NCI-H1436 treated with DMSO at 0.1 percent for 48 hours (cell line): ENCODE results near the gene SNN.

Experiments
- DNase-seq: peaks from one replicate; lab custom pipeline; 2025; lab: John Stamatoyannopoulos, UW

Gene SNN

GRCh38 chr16:11679941-11680911, 12.0 kb downstream of the SNN start:
- no peak for DNase-seq

GRCh38 chr16:11681556-11681955, 13.3 kb downstream of the SNN start:
- DNase-seq, result no peak

- DNase-seq, result no peak
These were observed 13.9 kb downstream of the SNN start for GRCh38 chr16:11681976-11682654.

DNA sequence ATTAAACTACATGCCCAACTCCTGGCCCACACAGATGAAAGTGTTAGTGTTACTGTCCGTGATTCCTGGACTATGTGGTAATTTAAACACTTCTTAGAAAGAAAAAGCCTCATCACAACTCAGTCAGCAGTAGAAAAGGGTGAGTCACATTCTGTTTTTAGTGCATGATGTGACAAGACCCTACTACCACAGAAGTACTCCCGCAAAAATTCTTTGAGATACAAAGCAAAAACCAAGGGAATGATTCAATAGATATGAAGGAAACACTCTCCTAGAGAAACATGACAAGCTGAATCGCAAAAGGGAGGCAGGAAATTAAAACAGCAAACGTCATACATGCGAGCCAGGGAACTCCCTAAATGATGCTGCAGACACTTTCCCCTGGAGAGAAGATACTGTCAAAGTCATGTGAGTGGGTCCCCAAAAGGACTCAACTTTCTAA, 14.4 kb downstream of the SNN start:
- no peak for DNase-seq

DNA sequence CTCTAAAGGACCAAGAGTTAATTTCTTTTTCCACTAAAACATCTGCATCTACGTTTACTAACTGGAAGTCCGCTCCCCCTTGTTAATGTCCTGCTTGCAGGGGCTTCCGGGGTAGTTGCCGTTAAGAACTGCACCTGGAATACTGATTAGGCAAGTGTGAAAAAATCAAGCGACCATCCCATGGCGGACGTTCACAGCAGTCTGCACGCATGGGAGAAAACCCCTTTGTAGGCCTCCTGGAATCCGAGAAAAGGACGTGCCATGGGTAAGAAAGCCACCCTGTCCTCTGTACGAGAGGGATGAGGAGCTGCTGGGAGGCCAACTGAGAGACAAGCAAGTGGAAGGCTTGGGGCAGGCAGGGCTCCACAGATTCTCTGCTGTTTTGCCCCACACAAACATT, 14.9 kb downstream of the SNN start:
- no peak for DNase-seq

- no peak for DNase-seq
These were observed 16.2 kb downstream of the SNN start for GRCh38 chr16:11684231-11685025.

GRCh38 chr16:11685844-11686618, 17.8 kb downstream of the SNN start:
- no peak for DNase-seq

GRCh38 chr16:11686713-11687380, 18.6 kb downstream of the SNN start:
- no peak for DNase-seq

DNA sequence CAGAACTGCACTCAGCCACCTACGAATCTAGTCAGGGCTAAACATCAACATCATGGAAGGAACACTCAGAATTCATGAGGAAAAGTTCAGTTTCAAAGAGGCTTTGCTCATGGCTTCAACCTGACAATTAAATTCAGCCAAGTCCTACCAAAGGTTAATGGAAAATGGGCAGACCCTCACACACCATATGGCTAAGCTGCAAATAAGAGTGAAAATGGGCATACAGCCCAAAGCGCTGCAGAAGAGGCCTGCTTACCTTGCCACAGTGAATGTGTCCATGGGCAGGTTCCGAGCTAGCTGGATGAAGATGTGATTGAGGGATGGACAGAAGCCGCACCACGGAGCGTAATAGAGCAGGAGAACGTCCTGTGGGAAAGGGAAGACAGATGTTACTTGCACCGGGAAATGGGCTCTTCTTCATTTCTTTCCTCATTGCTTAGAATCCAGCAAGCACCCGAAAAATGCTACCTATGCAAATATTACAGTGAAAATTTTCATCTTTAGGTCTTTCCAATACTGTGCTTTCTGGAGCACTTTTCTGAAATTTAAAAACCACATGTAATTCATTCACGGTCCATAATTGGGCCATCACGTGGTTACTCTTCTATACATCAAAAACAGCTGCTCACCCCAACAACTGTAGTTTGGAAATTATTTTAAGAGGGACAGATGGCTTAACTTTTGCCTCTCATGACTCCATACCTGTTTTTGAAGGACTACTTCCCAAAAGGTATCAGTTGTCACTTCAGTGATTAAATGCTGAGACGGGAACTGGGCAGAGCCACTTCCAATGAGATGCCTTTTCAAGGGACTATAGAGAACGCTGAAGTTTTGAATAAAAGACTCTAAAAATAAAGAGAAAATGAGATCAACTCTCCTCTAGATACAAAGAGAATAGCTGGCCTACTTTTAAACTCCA, 19.6 kb downstream of the SNN start:
- no peak for DNase-seq

DNA sequence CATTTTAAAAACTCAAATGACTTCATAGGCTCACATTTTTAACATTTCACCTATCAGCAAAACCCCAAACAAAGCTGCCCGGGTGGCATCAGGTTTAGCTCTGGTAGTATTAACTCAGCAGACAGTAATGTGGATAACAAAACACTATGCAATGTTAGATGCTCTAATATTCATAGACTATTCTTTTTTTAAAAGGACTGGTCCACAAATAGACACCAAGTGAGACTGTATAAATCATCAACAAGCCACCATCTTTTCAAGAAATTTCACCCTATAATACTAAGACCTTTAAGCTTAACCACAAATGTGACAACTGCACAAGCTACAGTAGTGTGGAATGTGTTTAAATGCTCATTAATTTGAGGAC, 20.2 kb downstream of the SNN start:
- DNase-seq, result no peak

DNA sequence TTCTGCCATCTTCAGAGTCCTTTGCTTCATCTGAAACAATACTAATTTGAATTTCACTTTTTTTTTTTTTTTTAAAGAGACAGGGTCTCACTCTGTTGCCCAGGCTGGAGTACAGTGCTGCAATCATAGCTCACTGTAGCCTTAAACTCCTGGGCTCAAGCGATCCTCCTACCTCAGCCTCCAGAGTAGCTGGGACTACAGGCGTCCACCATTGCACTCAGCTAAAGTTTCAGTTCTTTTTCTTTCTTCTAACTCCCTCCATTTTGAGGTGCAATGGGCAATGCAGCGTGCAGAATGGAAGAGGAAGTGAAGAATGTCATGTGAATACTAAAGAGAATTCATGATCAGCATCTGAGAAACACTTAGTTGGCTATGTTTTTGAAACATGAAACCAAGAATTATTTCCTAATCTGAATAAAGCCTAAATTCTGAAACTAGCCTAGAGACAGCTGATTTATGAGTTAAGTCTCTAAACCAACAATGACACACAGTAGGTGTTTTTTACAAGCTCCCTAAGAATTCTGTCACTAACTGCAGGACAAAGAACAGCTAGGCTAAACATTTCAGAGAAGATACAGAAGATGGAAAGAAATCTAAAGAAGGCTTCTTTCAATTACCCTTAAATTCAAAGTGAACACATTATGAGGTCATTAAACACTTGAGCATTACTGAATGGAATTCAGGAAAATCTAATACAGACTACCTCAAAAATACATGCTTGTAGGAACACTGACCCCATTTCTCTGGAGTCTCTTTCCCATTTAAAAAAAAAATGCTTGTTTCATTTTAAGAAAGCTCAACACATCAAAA, 21.0 kb downstream of the SNN start:
- no peak for DNase-seq

GRCh38 chr16:11691235-11691634, 23.0 kb downstream of the SNN start:
- no peak for DNase-seq

DNA sequence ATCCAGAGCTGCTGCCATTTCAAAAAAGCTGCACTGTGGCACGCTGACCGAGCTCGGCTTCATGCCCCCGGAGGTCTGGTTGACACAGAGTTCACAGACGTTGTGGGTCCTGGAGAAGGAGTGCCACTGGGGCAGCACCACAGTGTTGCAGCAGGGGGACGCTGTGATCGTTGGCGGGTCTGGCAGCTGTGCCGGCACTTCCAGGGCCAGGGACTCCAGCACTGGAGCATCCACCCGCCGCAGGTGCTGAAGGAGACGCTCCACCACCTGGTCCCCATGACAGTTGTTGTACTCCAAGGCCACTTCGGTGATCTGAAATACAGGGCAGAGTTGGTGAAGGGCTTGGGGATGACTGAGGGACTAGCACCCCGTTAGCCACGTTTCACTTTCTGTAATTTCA, 23.5 kb downstream of the SNN start:
- DNase-seq, result no peak

- DNase-seq, result no peak
These were observed 23.9 kb downstream of the SNN start for GRCh38 chr16:11692171-11692570.

- DNase-seq, result no peak
These were observed 24.4 kb downstream of the SNN start for GRCh38 chr16:11692651-11693050.

DNA sequence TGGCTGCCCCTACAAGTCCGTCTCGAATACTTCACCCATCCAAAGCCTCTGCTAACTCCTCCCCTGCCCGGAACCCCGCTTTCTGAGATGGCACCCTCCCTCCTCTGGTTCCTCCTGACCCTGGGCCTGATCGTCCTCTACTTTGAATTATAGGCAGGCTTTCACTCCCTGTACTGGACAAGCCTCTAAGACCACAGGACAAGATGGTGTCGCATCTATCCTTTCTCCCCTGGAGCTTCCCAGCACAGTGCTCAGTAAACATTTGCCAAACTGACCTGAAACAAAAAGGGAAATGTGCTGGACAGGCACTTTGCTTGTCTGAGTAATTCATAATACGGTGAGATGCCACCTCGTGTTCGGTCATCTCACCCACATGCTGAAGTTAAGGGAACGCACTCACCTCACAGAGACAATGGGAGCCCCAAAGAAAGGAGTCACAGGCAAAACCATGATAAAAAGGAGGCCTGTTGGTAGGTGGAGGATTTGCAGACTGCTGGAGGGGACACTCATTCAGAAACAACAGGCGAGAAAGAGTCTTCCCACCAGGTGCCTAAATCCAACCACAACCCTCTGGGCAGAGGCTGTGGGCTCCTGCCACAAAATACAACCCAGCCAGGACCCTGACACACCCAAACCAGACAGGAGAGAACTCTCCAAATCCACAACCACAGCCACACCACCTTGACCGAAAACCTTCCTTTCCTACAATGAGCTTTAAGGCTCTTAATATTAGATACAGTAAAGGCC, 28.2 kb downstream of the SNN start:
- DNase-seq, result no peak

GRCh38 chr16:11697319-11697718, 29.1 kb downstream of the SNN start:
- no peak for DNase-seq

DNA sequence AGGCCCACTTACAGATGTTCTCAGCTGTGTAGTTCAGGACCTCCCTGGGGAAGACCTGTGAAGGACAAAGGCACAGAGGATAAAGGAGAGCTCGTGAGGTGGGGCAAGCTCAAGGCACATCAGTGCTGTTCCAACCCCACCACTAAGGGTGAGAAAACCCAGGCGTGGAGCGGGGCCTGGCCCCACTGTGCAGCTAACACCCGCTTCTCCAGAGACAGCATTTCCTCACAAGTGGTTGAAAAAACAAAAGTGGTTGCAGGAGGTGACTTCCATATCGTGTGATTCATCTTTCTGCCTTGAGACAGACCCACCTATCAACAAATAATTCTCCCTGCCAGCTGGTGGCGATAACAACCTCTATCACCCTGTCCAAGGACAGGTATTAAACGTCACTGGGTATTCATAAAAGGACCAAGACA, 30.0 kb downstream of the SNN start:
- DNase-seq, result no peak
